NCI-H1694 (cell line): ENCODE results near the gene WNT5A.
"Not testable (repeated sequence)": the region's sequence is repeated elsewhere in the genome, so short reads cannot be mapped to it uniquely, and the experiment has no call there.

ENCODE experiments used
- DNase-seq: peaks from one replicate; lab custom pipeline; 2025; lab: John Stamatoyannopoulos, UW

WNT5A gene

DNA sequence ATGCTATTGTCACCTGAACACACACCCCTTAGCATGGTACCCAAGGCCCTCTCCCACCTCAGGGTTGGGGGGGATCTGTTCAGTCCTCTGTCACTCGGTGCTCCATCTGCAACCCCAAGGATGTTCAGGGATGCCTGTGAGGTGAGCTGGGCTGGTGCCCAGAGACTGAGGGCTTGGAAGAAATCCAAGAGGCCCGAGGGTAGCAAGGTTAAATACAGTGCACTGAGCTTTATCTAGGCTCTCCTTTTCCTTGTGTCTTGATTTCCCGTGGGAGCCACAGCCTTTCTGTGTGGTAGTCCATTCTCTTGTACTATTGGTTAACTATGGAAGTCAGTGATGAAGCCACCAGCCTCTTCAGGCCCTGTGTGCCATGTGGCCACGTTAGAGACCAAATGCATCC lies 18.7 kb upstream of the WNT5A start:
- DNase-seq, result no peak

DNA sequence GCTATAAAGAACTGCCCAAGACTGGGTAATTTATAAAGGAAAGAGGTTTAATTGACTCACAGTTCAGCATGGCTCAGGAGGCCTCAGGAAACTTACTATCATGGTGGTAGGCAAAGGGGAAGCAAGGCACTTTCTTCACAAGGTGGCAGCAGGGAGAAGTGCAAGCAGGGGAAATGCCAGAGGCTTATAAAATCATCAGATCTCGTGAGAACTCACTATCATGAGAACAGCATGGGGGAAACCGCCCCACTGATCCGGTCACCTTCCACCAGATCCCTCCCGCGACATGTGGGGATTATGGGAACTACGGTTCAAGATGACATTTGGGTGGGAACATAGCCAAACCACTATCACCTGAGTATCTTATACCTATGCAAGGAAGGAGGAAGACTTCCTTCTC lies 18.0 kb upstream of the WNT5A start:
- not testable (repeated sequence) for DNase-seq

DNA sequence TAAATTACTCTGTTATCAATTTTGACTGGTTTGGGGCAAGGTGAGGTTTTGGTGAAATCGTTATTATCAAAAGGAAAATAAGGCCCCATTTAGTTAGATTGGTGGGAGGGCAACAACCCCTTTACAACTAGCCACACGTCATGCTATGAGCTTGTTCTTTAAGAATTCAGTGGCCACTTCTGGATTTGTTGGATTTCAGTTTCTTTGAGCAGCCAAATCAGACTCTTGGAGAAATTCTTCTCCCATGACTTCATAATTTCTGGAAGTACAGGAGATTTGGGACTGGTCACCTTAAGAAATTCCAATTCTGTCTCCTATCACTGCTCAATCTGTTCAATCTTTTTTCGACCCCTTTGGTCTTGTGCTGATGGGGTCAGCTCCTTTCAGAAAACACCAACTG lies 14.8 kb upstream of the WNT5A start:
- DNase-seq, result no peak

DNA sequence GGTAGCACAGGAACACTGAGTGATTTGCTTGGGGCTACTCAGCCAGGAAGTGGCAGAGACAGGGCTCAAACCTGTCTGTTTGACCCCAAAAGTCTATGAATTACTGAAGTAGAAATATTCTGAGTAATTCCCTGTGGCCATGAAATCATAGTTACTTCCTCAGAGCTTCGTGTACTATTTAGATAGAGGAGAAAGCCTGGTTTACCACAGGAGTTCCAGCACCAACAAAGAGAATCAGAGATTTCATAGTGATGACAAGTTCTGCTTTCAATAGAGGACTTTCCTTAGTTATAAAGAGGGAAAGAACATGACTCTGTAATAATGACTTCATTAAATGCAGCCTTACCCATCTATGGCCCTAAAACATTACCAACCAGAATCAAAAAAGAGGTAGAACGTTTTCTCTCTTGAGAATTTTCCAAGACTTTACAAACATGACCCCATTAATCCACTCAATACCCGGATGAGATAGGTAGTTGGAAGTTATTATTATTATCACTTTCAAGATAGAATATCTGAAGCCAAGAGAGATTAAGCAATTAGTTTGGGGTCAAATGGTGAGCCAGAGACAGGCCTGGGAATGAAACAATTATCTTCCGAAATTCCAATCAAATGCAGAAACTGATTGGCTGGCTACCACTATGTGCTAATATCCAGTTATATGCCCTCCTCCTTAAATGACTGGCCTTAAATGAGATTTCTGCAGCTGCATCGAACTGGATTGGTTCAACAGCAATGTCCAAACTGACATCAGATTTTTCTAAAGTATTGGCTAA lies 13.6 kb upstream of the WNT5A start:
- no peak for DNase-seq

DNA sequence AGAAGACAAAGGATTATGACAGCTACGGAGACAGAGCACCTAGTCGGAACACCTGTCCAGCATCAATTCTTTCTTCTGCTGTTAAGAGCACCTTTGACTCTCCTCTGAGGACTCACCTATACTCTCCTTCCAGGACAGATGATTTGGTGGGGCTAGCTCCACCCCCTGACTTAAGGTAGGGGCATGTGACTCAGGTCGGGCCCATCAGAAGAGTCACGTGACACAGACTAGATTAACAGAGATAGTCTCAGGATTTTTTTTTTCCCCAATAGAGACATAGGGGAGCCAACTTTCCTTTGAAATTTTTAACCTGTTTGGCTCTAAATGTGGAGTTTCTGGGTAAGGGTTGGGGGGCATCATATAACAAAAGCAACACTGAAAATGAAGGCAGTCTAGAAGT lies 11.4 kb upstream of the WNT5A start:
- no peak for DNase-seq

DNA sequence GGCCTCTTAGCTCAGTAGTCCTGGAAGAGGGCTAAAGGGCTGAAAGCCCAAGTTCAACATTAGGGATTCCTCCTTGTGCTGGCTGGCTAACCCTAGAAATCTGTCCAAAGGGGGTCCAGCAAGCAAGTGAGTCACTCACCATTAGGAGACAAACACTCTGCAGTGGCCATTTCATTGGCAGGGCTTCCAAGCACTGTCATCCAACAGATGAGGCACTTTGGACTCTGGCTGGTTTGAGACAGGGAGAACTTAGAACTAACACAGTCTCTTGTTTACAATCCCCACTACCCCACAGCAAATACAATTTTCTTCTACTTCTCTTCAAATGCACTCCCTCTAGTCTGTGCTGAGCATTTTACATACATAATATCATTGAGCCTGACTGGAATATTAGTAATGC lies 10.1 kb upstream of the WNT5A start:
- no peak for DNase-seq

DNA sequence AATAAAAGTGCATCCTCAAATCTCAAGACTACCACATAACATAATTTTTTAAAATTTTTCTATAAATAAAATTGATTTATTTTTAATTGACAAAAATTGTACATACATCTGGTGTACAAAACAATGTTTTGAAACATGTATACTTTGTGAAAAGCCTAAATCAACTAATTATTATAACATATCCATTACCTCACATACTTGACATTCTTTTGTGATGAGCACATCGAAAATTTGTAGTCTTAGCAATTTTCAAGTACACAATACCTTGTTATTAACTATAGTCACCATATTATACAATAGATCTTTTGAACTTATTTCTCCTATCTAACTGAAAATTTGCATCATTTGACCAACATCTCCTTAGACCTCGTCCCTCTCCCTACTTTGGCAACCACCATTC lies 7.9 kb upstream of the WNT5A start:
- no peak for DNase-seq

DNA sequence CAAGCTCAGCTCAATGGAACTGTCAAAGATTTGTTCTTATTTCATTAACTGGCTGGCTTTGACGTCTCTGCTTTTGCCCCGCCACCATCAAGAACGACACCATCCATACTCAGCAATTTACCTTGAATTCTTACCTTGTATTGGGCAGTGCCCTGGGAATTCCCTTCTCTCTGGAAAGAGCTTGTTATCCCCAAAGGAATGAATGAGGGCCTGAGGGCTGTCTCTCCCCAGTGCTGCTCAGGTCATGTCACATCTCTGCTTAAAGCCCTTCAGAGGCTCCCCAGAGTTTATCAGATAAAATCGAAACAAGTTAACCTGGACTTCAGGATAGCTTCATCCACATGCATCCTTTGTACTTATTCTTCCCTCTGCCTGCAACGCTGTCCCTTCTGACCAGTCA lies 5.9 kb upstream of the WNT5A start:
- DNase-seq, result no peak

DNA sequence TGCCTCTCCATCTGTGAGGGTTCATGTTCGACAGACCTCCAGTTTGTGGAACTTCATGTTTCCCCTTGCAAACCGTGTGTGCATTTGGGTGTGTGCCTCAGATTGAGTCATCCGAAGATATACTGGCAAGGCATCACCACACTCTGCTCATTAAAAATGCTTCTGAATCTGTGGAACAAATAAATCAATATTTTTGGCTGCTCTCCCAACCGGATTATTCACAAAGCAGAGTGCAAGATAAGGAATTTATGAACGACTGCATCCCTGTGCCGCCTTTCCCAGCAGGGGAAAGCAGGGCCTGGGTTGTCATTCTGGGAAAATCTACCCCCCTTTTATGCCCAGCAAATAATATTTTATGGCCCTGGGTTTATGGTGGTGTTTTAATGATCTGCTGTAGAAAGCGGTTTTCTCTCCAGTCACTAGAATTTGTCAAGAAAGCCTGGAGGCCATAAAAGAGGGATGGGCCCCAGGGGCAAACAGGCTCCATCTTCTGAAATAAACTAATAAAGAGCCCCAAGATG lies 4.2 kb upstream of the WNT5A start:
- peak; percentile 79 for DNase-seq

DNA sequence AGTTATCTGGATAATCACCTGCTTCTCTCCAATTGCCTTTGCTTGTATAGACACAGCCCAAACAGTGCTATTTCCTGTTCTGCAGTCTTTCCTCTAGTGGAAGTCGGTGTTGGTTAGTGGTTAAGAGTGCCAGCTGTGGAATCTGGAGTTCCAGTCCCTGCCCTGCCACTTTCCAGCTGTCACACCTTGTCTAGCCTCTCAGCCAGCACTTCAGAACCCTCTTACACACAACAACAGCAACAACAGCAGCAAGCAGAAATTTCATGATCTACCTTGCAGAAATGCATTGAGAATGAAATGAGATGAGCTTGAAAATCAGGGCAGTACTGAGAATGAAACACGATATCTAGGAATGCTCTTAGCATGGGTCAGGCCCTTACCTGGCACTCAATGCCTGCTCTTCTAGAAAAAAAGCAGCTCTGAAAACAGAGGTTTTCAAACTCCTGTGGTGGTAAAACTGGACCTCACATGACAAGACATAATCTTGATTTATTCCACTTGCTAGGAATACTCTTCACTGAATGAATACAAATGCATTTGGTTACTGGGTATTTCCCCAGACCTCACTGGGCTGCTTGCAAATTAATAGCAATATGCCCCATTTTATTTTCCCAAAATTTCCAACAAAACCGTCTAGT lies 3.3 kb upstream of the WNT5A start:
- no peak for DNase-seq

DNA sequence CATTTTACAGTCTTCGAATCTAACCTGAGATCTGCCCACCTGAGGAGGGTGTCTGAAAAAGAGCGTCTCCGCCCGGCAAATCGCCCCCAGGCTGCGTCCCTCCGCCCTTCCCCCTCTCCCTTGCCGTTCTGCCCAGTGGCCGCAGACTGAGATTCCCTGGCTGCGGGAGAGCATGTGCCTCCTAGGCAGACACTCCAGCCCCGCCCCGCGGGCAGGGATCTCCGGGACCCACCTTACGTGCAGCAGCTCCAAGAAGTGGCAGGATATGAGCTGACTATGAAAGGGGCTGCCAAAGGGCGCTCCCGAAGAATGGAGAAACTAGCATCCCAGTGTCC lies 2.7 kb upstream of the WNT5A start:
- no peak for DNase-seq

DNA sequence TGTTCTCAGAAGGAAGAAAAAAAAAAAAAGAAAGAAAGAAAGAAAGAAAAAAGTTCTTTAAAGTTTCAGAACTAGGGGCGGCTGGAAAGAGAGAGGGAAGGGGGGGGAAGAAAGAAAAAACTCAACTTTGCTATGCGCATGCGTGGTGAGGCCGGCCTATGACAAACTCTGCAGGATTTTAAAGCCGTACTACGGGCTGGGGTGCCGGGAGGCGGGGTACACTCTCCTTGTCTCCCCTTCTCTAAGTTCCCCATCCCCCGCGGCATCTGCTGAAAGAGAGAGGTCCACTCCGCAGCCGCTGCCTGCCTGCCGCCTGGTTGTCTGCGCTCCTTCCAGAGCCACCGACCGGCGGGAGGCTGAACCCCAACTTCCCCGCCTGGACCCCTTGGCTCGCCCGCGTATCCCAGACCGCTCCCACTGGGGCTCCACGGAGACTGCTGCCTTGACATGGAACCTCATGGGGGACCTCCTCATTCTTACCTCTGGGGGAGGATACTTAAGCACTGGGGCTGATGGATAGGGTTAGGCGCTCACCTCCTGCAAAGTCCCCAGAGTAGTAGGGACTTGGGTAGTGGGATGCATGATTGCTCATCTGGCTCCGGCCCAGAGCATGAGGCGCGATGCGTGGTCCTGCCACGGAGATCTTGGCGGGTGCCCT lies 1.4 kb upstream of the WNT5A start:
- no peak for DNase-seq

DNA sequence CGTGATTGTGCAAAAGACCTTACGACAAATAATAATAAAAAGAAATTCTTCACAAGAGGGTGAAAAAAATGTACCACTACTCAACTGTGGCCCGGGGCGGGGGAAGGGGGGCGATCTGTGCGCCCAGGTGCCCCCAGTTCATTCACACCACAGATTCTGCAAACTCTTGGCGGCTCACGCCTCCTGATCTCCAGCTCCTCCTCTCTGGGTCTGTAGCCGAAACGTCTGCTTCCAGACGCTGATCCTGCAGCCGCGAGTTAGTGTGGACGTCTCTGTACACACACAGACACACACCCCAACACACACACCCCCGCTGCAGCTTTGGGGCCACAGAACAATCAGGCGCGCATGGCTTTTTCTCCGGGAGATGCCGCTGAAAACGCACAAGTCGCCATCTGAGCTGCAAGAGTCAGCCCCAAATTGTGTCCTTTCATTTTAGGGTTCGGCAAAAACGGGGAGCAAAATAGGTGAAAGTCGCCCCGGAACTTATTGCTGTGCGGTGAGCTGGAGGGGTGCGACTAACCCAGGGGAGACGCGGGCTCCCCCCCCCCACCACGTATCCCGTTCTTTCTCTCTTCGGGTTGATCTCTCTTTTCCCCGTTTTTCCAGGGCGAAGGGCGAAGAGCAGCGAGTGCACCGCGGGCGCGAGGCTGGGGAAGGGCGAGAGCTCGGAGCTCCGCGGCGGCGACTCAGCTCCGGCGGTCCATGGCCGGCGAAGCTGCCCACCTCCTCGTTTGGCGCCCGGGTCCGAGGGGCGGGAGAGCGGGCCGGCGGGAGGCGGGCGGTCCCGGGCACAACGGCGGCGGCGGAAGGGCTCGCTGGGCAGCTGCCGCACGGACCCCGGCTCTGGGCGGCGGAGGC lies 505 bp upstream of the WNT5A start:
- DNase-seq, result no peak

DNA sequence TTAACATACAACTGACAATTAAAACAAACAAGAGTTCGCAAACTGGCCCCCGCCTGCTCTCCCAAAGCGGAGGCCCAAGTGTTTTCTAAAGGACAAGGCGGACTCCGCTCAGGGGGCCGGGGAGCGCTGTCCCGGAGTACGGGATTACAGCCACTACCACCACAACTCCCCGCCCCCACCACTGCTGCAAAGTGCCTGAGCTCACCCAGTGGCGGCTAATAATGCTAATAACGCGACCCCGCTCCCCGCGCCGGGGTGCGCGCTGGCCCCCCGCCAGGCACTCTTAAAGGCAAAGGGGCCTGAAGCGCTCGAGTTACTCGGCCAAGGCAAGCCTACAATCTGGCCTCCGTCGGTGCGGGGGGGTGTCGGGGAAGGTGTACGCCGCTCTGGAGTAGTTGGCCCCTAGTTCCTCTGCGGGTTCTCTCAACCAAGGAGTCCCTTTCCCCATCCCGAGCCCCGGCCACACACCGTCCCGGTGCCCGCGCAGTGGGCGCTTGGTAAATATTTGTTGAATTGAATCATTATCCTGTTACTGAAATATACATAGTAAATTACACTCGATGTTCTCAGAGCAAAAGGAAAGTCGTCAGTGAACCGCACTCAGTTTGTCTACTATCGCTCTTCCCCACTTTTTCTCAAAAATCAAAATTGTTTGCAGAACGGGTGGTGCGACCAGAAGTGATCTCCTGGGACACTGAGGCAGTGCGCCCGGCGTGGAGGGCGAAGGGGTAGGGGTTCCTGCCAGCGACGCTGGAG lies 827 bp downstream of the WNT5A start:
- no peak for DNase-seq

DNA sequence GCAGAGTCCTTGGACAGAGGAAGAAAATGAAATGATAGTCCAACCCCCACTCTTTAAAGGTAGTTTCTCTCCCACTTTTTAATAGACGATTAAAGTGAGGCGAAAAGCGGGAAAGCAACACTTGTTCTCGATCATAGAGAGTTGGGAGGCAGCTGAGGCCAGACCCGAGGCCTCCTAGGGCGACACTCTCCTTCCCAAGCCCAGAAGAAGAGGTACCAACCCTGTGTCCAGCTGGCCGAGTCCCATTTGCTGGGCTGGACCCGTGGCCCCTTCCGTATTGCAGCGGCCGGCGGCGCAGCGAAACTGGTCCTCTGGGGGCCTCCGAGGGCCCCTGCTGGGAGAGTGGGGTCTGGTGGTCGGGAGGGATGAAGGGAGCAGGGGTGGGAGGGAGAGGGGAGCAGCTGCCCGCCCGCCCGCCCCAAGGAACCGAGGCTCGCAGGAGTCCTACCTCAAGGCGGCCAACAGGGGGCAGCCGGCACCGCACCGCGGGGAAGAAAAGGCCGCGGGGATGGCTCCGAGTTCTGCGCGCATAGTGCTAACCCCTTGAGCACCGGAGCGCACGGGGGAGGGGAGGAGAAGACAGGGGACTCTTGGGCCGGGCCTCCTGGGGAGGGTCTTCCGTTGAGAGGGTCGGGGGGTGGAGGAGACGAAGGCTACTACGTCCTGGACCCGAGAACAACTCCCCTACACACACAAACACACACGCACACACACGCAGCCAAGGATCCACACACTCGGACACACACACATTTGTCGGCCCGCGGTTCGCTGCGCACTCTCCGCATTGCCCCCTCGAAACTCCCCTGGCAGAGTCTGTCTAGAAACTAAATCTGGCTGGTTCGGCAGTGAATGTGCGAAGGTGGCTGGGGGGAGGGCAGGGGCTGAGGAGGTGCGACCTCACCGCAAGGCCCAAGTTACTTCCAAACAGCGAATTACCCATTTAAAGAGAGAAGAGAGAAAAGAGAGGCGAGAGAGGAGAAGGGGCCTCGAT lies 2.0 kb downstream of the WNT5A start:
- DNase-seq, result peak; percentile 27

DNA sequence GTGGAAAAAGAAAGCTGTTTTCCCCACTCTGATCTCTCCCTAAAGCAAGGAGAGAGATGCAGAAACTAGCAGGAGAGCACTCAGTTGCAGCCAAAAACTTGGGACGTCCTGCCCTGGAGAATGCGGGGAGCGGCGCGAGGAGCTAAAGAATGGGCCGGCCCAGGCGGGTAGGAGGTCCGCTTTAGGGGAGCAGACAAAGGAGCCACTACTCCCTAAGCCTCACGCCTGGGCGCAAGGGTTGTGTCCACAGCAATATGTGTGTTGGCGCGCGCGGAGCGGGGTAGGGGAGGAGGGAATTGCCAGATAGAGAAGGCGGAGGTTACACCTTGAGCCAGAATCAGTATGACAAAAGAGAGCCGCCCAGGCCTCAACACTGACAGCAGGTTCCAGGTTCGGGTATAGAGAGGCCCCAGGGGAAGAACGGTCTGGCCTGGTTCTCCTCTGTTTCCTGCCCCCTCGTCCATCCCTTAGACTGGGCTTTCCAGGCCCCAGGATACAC lies 2.9 kb downstream of the WNT5A start:
- no peak for DNase-seq

DNA sequence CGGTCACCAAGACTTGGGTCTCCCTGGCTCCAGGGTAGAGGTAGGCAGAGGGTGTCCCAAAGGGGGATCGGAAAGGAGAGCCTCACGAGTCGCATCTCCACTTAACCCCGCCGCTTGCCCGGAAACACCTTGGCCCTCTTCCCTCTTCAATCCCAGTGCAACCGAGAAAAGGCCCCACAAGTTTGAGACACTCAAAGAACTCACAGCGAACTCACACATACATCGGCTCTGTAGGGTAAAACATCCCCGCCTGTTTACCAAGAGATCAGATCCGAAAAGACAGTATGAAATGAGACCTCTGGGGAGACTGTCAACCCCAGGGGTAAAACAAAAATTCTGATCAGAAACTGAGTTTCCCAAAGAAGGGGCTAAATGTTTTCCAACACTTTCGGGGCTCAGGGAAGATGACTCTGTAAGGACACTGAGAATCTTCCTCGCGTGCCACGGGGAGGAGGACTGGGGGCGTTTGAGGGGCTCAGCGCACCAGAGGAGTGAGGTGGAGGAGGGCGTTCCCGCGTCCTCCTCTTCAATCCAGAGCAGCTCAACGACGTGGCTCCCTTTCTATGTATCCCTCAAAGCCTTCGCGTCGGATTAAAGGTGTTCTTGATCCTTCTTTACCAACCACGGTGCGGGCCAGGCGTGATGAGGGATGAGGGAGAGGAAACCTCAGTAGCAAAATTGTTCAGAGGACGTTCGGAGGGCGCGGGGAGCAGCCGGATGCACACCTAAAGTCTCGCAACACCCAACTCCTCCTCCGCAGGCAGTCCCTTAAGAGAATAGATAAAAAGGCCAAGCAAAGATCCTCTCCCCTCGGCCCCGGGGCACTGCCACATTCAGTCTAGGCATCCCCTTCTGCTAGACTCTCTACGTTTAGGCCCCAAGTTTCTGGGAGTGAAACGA lies 3.7 kb downstream of the WNT5A start:
- DNase-seq, result no peak

DNA sequence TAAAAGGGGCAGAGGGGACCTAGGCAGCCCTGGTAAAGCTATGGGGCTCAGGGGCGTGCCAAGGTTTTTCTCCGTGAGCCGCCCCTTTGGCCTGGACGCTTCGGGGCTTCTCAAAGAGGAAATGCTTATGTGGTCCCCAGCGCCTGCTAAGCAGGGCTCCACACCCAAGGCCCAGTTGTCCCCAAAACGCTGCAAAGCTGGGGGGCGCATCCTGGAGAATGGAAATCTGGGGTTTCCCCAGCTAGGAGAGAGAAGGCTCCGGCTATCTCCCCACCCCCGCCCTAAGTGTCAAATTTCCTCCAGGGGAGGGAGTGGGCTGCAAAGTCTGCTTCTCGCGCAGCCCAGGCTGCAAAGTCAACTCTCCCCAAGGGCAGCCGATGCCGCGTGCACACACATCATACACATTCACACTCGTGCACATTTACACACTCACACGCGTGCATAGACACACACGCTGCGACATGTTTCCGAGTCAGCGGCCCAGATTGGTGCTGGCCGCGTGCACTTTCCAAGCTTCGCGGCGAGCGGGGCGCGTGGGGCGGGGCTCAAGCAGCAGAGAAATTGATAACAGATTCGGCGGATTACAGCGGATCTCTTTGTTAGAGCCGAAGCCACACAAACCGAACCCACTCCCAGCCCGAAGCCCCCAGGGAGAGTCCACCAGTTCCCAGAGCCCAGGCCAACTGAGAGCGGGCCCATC lies 4.5 kb downstream of the WNT5A start:
- DNase-seq, result no peak
